ENCODE results near the gene GPR26. TPM values are rescaled to one million over a fixed set of nuclear protein-coding genes. Genes with fewer than 3 reads are reported as not detected.

Gene GPR26
- total RNA-seq, 3 donors from 2014 or later, result not detected

- Histone ChIP-seq H3K4me3 (no peak overlapping the region), H3K4me1 (no peaks in the 10 kb centered on the region), H3K36me3 (no peaks in the 10 kb centered on the region), H3K27me3 (peaks cover 0 to 3% of the 10 kb centered on the region in 2 donors), H3K9me3 (no peaks in the 10 kb centered on the region), H3K27ac (no peak overlapping the region)
- TF ChIP-seq CTCF (IDR thresholded peaks at IDR 0.05), result no peak
- no peak for TF ChIP-seq POLR2A (IDR thresholded peaks at IDR 0.05)
- no peak for TF ChIP-seq POLR2AphosphoS5 (IDR thresholded peaks at IDR 0.05)
- DNase-seq (ENCODE audit: low spot score in 2 of 2), result peak in 1 of 2 donors; percentile 41
- intact Hi-C loops (cut with DNase I; ENCODE audit: low total_unique reads), result no loop called here
Observed at GRCh38 chr10:123643315-123643714, 22.8 kb upstream of the GPR26 start.

- Histone ChIP-seq H3K9me3 (no peaks in the 10 kb centered on the region), H3K36me3 (no peaks in the 10 kb centered on the region), H3K27ac (no peak overlapping the region), H3K27me3 (peaks cover 0 to 3% of the 10 kb centered on the region in 2 donors), H3K4me1 (no peaks in the 10 kb centered on the region), H3K4me3 (no peak overlapping the region)
- intact Hi-C loops (cut with DNase I; ENCODE audit: low total_unique reads), result no loop called here
- DNase-seq (ENCODE audit: low spot score in 2 of 2), result no peak
- no peak for TF ChIP-seq POLR2A (IDR thresholded peaks at IDR 0.05)
- no peak for TF ChIP-seq CTCF (IDR thresholded peaks at IDR 0.05)
- no peak for TF ChIP-seq POLR2AphosphoS5 (IDR thresholded peaks at IDR 0.05)
Observed at GRCh38 chr10:123645016-123645415, 21.1 kb upstream of the GPR26 start.

GRCh38 chr10:123645615-123646014, 20.5 kb upstream of the GPR26 start:
- H3K27me3 ChIP-seq, result peaks cover 0 to 5% of the 10 kb centered on the region in 2 donors
- no peaks in the 10 kb centered on the region for H3K9me3 ChIP-seq
- TF ChIP-seq POLR2AphosphoS5 (IDR thresholded peaks at IDR 0.05), result no peak
- TF ChIP-seq POLR2A (IDR thresholded peaks at IDR 0.05), result no peak
- TF ChIP-seq CTCF (IDR thresholded peaks at IDR 0.05), result no peak
- H3K4me1 ChIP-seq, result no peaks in the 10 kb centered on the region
- DNase-seq (ENCODE audit: low spot score in 2 of 2), result peak in 1 of 2 donors; percentile 10
- H3K27ac ChIP-seq, result no peak overlapping the region
- H3K4me3 ChIP-seq, result no peak overlapping the region
- no peaks in the 10 kb centered on the region for H3K36me3 ChIP-seq
- intact Hi-C loops (cut with DNase I; ENCODE audit: low total_unique reads), result no loop called here

- peak in 1 of 2 donors; percentile 15 for DNase-seq (ENCODE audit: low spot score in 2 of 2)
- no peak overlapping the region for H3K27ac ChIP-seq
- peaks cover 0 to 11% of the 10 kb centered on the region in 2 donors for H3K27me3 ChIP-seq
- H3K4me1 ChIP-seq, result no peaks in the 10 kb centered on the region
- intact Hi-C loops (cut with DNase I; ENCODE audit: low total_unique reads), result no loop called here
- no peak overlapping the region for H3K4me3 ChIP-seq
- TF ChIP-seq POLR2AphosphoS5 (IDR thresholded peaks at IDR 0.05) (no peak), POLR2A (IDR thresholded peaks at IDR 0.05) (no peak), CTCF (IDR thresholded peaks at IDR 0.05) (no peak)
- H3K36me3 ChIP-seq, result no peaks in the 10 kb centered on the region
- no peaks in the 10 kb centered on the region for H3K9me3 ChIP-seq
Observed at GRCh38 chr10:123648595-123648994, 17.6 kb upstream of the GPR26 start.

GRCh38 chr10:123649676-123650075, 16.5 kb upstream of the GPR26 start:
- no peaks in the 10 kb centered on the region for H3K9me3 ChIP-seq
- H3K27me3 ChIP-seq, result peaks cover 0 to 8% of the 10 kb centered on the region in 2 donors
- TF ChIP-seq CTCF (IDR thresholded peaks at IDR 0.05) (no peak), POLR2AphosphoS5 (IDR thresholded peaks at IDR 0.05) (no peak), POLR2A (IDR thresholded peaks at IDR 0.05) (no peak)
- no peaks in the 10 kb centered on the region for H3K36me3 ChIP-seq
- DNase-seq (ENCODE audit: low spot score in 2 of 2), result peak in 1 of 2 donors; percentile 17
- intact Hi-C loops (cut with DNase I; ENCODE audit: low total_unique reads), result no loop called here
- H3K4me3 ChIP-seq, result no peak overlapping the region
- no peak overlapping the region for H3K27ac ChIP-seq
- no peaks in the 10 kb centered on the region for H3K4me1 ChIP-seq
